NCI-H2029 treated with DMSO at 0.1 percent for 48 hours (cell line): ENCODE measurements around the gene FAM107B.
"Not testable (repeated sequence)": the region's sequence is repeated elsewhere in the genome, so short reads cannot be mapped to it uniquely, and the experiment has no call there.

Experiments used
- DNase-seq: peaks from one replicate; lab custom pipeline; 2025; lab: John Stamatoyannopoulos, UW

FAM107B gene

DNA sequence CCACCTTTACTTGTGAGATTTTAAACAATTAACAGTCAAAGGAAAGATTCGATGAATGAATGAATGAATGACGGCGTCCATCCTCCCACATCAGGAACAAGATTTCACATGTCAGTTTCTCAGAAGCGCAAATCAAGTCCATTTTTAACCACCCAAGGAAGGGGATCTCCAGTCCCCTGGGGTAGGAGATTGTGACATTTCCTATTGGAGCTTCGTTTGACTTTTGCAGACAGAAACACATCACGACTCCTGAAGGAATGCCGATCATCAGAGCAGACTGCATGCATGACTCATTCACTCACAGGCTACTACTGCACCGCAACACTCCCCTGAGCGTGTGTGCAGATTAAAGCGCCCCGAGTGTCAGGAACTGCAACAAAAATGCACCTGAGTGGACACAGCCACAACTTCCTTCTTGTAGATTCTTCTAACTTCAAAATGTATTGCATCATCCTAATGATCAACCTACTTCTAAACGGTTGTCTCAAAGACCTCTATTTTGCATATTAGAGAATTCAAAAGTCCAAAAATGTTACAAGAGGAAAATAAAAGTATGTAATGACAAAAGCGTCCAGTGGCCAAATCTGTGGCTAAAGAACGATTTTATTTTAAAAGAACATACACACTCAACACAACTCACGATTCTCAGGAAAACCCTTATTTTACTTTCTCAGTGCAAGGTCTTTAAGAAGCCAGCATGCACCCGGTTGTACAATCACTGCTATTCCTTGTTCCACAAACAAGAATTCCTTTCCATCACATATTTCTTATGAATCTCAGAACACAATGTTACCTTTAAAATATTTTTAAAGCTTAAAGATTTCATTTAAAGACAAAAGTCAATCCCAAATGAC lies 172.6 kb downstream of the FAM107B start:
- no peak for DNase-seq

DNA sequence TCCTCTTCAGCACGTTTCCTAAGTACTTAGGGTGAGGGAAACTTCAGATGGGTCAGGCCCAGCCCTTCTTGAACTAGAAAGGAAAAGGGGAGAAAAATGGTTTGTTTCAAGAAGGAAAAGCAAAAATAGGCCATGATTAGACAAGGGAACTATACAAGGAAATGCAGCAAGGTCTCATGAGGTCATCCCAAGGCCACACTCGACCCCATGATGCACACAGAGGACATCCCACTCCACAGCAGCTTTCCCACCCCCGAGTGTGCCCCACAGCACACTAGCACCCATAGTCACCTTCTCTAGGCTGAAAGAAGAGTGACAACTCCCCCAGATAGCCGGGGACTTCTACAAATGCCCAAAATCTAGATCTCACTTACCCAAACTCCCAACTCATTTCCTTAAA lies 173.4 kb downstream of the FAM107B start:
- no peak for DNase-seq

DNA sequence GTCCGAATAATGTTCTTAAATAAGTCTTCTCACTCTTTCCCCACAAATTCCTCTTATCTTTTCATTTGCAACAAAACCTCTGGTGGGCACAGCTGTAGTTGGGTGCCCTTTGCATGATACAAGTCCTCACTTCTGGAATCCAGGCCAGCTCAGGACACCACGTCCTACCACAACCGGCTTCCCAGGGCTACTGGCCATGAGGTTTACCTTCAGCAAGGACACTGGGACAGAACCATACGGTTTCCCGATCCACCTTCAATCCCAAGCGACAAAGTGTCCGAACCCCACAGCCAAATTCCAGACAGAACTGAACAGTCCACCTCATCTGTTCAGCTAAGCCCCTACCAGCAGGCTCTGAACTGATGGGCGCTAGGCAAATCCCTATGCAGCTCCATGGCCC lies 174.6 kb downstream of the FAM107B start:
- DNase-seq, result no peak

DNA sequence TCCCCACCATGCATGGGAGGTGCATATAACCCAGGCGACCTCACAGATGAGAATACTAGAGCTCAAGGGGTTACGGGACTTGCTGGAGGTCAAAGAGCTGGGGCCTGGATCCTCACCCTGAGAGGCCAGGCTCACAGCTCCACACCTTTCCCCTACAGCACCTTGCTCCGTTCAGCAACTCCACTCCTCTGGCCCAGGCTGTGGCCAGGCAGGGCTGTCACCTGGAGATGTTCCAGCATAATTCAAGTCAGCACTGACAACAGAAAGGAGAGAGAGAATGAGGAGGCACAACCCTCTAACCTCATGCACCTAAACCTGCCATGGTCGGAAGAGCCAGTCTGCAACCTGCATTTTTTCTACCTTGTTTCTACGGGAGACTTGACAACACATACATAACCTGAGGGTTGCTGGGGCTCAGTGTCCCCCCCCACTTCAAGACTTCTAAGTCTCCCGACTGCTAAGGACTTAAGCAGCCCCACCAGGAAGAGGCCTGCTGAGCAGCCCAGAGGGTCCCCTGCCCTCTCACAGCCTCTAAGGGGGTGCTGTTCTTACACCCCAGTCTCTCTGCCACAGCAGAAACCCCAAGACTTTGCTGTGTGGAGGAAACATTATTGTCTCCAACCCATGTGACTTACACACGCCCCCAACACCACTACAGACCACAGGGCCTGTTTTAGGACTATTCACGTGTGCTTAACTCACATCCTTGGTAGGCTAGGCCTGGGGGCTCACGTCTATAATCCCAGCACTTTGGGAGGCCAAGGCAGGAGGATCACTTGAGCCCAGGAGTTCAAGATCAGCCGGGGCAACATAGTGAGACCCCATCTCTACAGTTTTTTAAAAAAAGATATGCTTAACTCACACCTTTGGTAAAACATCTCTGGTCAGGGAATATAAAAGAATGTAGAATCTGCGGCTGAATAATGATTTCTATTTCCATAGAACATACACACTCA lies 175.6 kb downstream of the FAM107B start:
- no peak for DNase-seq

DNA sequence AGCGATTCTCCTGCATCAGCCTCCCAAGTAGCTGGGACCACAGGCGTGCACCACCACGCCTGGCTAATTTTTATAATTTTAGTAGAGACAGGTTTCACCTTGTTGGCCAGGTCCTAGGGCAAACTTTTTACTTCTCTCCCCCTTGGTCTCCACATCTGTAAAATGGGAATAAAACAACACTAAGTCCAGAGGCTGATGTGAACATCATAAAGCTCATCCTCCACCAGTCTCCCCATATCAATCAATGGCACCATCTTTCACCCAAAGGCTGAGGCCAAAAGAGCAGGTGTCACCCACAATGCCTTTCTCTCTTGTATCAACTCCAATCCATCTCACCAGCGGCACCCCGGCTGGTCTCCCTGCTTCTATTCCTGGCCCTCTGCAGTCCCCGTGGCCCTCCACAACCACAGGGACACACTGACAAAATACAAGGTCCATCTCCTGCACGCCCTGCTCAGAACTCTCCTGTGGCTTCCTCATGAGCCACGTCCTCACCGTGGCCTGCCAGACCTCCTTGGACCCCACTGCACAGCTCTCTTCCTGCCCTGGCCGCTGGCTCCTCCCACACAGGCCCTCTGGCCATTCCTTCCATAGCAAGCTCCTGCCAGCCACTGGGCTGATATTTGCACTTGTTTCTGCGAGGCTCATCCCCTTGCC lies 179.0 kb downstream of the FAM107B start:
- no peak for DNase-seq

DNA sequence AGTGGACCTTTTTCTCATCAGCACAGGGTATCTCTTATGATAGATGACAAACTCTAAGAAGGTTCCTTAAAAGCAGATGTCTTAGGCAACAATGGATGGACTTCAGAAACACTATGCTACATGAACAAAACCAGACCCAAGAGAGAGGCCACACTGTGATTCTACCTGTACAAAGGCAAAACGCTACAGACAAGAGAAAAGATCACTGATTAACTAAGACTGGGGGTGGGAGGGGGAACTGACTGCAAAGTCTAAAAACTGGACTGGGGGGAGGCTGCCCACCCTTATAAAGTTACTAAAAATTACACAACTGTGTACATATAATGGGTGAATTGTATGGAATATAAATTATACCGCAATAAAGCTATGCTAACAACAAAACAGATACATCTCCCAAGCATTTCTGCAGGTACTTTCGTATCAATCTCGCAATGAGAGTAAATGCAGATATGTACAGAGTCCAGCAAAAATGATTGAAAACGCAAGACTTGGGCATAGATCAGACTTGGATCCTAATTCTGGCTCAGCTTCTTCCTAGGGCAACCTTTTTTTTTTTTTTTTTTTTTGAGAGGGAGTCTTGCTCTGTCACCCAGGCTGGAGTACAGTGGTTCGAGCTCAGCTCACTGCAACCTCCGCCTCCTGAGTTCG lies 179.7 kb downstream of the FAM107B start:
- no peak for DNase-seq

DNA sequence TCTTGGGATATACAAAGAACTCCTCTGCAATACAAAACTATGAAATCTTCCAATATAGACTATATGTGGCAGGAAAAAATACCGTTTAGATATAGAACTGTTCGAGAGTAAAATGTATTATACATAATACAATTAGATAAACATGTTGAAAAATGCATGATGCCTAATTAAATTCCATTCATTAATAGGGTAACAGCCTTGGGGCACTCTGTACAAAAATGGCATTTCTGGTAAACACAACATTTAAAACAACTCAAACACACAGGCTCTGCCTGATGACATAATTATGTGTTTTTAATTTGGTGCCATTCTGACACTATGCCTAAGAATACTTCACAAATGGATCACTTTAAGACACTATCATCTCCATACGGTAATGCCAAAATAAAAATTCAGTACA lies 180.9 kb downstream of the FAM107B start:
- no peak for DNase-seq

DNA sequence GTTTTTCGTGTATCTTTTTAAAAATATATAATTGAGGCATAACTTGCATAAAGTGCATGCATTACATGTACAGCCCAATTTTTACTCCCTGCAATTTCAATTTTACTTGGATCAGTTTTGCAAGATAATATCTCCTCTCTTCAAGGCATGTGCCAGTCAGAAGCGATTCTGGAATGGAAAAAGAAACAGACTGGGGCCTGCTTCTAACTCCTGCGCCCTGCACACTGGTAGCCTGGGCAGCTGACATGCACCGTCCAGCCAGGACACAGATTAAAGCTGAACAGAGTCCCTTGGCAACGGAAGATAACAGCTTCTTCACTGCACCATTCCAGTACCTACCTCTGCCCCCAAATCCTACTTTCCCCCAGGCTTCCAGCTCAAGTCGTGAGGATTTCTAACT lies 182.1 kb downstream of the FAM107B start:
- no peak for DNase-seq

DNA sequence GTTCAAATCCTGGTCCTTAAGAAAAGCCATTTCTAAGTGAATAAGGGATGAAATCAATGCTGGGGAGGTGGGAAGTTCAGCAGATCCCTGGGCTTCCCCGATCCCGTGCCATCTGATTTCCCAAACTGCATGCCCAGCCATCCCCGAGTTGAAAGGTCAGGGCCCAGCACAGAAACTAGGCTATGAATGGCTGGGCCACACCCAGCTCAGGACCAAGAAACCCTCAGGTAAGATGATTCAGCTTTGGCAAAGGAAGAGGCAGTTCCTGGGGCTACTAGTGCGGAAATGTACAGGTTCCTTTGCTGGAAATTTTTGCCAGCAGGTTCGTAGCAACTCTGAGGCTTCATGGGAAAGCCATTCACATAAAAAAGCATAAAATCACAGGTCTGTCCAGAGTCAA lies 182.7 kb downstream of the FAM107B start:
- DNase-seq, result no peak

DNA sequence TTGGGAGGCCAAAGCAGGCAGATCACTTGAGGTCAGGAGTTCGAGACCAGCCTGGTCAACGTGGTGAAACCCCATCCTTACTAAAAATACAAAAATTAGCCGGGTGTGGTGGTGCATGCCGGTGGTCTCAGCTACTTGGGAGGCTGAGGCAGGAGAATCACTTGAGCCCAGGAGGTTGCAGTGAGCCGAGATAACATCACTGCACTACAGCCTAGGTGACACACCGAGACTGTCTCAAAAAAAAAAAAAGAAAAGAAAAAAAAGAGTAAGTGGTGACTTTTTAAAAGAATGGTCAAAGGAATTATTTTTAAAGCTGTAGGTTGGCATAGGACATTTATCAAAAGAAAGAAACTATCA lies 185.8 kb downstream of the FAM107B start:
- DNase-seq, result not testable (repeated sequence)

DNA sequence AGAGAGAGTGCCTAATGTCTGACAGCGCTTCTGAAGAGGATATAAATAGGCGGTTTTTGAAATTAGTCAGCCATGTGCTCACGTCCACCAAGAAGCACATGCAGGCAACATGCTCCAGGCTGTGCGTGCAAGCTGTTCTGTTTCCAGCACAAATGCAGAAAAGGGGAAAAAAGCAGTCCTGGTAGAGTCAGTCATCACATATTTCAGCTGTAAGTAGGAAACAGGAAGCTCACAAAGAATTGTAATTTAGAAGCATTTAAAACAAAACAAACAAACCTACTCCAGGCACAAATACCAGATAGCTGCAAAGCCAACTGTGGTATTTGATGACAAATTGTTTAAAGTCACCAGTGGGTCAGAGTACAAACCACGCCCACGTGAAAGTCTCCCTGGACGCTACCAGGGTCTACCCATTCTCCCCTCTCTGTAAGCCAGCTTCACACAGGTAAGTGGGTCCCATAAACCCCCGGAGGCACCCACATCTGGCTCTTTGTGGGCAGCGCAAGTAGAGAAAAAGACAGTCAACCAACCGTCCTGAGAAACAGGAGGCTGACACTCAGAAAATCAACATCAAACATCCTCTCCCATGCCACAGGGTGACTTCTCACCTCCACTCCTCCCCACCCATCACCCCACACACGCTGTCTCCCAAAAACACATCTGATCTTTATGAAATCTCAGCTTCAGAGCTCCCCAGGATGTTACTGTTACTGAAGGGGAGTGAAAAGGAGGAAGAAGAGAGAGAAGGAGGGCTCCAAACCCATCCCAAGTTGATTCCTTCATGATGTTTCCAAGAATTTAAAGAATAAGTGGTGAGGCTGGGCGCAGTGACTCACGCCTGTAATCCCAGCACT lies 186.4 kb downstream of the FAM107B start:
- no peak for DNase-seq

DNA sequence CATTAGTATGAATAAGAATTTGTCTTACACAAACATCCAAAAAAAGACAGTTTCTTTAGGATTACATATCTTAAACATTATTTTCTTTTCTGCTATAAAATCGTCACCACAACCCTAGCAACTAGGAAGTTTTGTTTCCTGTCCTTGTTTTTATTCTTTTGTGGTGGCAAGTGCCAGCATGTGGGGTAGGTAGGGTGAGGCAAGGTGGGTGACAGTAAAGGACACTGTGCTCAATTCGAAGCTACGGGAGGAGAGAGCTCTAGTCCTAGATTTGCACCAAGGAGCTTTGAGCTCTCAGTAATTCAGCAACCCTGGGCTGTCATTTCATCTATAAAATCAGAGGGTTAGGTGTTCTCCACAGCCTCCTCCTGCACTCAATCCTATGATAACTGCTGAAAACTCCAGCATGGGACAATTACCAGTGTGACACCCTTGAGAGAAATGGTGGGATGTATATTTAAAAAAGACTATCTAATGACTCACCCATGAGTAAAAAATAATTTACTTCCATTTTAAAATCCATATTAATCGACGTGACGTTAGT lies 187.1 kb downstream of the FAM107B start:
- no peak for DNase-seq

DNA sequence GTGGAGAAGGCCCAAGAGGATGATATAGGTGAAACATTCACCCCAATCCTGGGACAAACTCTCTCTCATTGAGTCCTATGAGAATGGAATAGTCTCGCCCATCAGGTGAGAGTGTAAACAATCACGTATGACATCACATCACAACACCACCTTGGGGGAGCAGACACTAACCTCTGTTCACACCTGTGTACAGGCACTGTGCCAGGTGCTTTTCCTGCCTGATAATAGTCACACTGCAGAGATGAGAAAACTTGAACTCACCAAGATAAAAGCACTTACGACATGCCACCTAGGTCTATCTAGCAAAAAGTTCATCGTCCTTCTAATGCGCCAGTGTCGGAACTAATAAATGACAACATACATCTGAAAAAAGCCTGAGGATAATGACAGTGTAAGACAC lies 187.8 kb downstream of the FAM107B start:
- DNase-seq, result no peak

DNA sequence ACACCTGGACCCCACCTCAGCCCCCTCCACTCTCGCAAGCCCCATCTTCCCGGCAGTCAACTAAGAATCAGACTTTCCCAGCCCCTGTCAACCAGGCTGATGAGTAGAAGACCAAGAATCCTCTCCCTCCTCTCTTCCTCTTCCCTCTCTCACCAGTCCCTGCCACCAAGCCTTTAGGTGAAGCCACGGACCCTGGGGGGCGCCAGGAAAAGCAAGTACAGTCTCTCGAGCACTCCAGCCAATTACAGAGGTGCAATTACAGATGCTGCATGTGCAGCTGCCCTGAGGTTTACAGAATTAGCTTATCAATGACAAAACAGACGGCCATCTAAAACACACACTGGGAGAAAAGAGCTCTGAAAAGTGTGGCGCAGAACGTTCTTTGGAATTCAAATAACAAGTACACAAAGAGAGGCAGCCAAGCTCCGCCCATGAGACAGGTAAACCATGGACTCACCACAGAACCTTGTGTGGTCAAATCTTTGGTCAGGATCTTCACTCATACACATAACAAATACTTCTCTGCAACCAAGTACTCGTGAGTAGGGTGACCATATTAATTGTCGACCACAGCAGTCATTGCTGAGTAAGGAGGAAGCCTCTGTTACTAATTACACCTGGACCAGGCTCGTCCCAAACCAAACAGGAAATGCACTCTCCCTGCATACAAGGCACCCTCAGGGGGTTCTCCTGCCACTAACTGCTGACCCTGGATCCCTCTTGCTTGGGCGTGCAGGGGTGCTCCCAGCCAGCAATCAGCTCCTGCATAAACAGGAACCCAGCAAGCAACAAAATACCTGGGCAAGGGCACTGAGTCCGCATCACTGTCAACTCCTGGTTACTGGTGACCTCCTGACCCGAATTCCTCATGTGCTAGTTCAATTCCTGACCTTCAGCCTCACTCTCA lies 189.2 kb downstream of the FAM107B start:
- DNase-seq, result no peak

DNA sequence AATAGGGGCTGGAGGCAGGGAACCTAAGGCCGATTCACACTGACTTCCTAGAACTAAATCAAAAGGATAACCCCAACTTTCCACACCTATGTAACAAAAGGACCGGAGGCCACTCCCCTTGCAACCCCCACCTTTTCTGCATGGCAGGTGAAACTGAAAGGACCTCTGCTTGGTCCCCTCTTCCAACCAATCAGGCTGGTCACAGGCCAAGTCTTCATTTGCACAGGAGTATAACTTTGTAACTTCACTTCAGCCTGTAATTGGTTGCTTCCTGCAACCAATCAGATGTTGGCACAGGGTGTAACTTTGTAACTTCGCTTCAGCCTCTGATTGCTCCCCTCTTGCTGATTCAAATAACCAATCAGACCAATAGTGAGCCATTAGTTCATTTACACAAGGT lies 190.0 kb downstream of the FAM107B start:
- no peak for DNase-seq

DNA sequence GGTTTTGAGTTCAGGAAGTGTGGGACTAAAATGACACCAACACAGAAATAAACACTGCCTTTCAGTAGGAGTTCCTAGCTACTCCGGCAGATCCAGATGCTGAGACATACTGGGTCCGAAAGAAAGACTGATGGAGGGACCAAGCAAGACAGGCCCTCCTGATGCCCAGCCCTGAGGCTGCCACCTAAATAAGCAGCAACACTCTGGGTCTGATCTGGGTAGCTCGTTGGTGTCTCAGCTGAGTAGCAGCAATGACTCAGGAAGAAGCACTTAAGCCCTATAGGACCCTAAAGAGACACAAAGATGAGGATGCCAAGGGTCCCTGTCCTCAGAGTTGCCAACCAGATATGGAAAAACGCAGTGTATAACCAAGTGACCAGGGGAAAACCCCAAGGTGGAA lies 190.7 kb downstream of the FAM107B start:
- DNase-seq, result no peak

DNA sequence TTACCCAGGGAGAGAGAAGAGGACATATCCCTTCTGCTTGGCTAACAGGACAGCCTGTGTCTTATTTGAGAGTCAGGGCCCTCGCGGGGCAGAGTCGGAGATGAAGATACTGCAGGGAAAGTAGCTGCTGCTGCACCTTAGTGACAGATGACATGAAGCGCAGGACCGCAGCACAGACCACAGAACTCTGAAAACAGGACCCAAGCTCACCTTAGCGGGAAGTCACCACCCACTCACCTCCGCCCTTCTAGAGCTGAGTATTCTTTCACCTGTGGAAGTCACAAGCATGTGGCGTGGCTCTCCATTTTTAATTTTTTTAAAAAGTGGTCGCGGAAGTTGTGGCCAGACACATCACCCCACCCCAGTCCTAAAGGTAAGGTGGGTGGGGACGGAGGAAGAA lies 191.4 kb downstream of the FAM107B start:
- DNase-seq, result no peak

DNA sequence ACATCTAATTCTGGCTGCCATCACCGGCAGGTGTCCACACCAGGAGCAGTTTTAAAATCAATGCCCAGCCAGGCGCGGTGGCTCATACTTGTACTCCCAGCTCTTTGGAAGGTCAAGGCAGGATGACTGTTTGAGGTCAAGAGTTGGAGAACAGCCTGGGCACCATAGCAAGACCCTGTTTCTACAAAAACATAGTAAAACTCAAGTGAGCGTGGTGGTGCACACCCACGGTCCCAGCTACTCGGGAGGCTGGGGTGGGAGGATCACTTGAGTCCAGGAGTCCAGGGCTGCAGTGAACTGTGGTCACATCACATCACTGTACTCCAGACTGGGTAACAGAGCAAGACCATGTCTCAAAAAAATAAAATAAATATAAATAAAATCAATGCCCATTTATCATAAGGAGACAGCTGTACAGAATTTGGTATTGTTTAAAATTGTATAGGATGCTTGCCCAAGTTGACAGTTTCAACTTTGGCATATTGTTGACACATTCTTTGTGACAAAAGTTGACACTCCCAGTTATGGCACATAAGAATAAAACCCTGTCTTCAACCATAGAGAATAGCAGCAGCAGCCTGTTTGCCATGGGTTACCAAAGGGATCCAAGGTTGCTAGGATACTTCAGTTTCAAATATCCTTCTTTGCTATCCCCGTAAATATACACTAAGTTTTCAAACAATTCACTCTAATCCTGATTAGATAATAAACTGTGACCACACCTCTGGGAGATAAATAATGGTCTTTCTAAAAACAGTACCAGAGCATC lies 193.0 kb downstream of the FAM107B start:
- DNase-seq, result no peak
